Activated naive CD8-positive, alpha-beta T cell treated with anti-CD3 and anti-CD28 coated beads, Interleukin-2, amount 50 U/mL, for 24 hours (primary cell): ENCODE data around the gene RPS21.
"Not testable (repeated sequence)": the region's sequence is repeated elsewhere in the genome, so short reads cannot be mapped to it uniquely, and the experiment has no call there.

Experiments used
- ATAC-seq: fragments of 150-1000 bp; cut with Tn5 transposase; one replicate; pipeline ENCODE4 v1.10.0; 2021
- DNase-seq: peaks from one replicate; pipeline ENCODE4 v3.0.0; 2021
- H3K27ac Mint-ChIP-seq: one replicate; pipeline ENCODE4 v1.8.0; 2021; ENCODE audit warnings: mild to moderate bottlenecking, mixed read lengths
- H3K27me3 Mint-ChIP-seq: one replicate; pipeline ENCODE4 v1.8.0; 2021; ENCODE audit warnings: mixed read lengths
- H3K36me3 Mint-ChIP-seq: one replicate; pipeline ENCODE4 v1.8.0; 2021; ENCODE audit warnings: low read depth, mixed read lengths
- H3K4me1 Mint-ChIP-seq: one replicate; pipeline ENCODE4 v1.8.0; 2021; ENCODE audit warnings: mixed read lengths
- H3K4me3 Mint-ChIP-seq: one replicate; pipeline ENCODE4 v1.8.0; 2021; ENCODE audit warnings: mild to moderate bottlenecking, moderate library complexity, mixed read lengths
- H3K9me3 Mint-ChIP-seq: one replicate; pipeline ENCODE4 v1.8.0; 2021; ENCODE audit warnings: mixed read lengths

Gene RPS21

GRCh38 chr20:62421716-62421990, 34.8 kb downstream of the RPS21 start:
- ATAC-seq = no peak
- no peaks in the 10 kb centered on the region for H3K4me1 Mint-ChIP-seq
- no peaks in the 10 kb centered on the region for H3K36me3 Mint-ChIP-seq
- no peak for DNase-seq
- no peak overlapping the region for H3K4me3 Mint-ChIP-seq
- H3K27ac Mint-ChIP-seq = no peak overlapping the region
- H3K9me3 Mint-ChIP-seq = no peaks in the 10 kb centered on the region
- no peaks in the 10 kb centered on the region for H3K27me3 Mint-ChIP-seq

GRCh38 chr20:62422636-62423325, 35.9 kb downstream of the RPS21 start:
- no peaks in the 10 kb centered on the region for H3K27me3 Mint-ChIP-seq
- no peak overlapping the region for H3K27ac Mint-ChIP-seq
- H3K4me3 Mint-ChIP-seq = no peak overlapping the region
- no peaks in the 10 kb centered on the region for H3K4me1 Mint-ChIP-seq
- H3K36me3 Mint-ChIP-seq = no peaks in the 10 kb centered on the region
- no peak for DNase-seq
- ATAC-seq = no peak
- no peaks in the 10 kb centered on the region for H3K9me3 Mint-ChIP-seq

GRCh38 chr20:62423326-62423706, 36.4 kb downstream of the RPS21 start:
- no peak for ATAC-seq
- no peaks in the 10 kb centered on the region for H3K9me3 Mint-ChIP-seq
- H3K36me3 Mint-ChIP-seq = no peaks in the 10 kb centered on the region
- H3K27ac Mint-ChIP-seq = no peak overlapping the region
- H3K27me3 Mint-ChIP-seq = no peaks in the 10 kb centered on the region
- DNase-seq = no peak
- no peaks in the 10 kb centered on the region for H3K4me1 Mint-ChIP-seq
- H3K4me3 Mint-ChIP-seq = no peak overlapping the region

- no peak for ATAC-seq
- Mint-ChIP-seq H3K27me3 (peaks cover 3% of the 10 kb centered on the region), H3K4me1 (no peaks in the 10 kb centered on the region), H3K9me3 (no peaks in the 10 kb centered on the region), H3K36me3 (no peaks in the 10 kb centered on the region), H3K4me3 (no peak overlapping the region), H3K27ac (no peak overlapping the region)
- DNase-seq = no peak
Observed at GRCh38 chr20:62424249-62425107, 37.6 kb downstream of the RPS21 start.

GRCh38 chr20:62425281-62426058, 38.6 kb downstream of the RPS21 start:
- no peak for DNase-seq
- Mint-ChIP-seq H3K36me3 (no peaks in the 10 kb centered on the region), H3K27me3 (peaks cover 3% of the 10 kb centered on the region), H3K27ac (no peak overlapping the region), H3K9me3 (no peaks in the 10 kb centered on the region), H3K4me1 (no peaks in the 10 kb centered on the region), H3K4me3 (no peak overlapping the region)
- ATAC-seq = no peak

GRCh38 chr20:62426059-62426348, 39.1 kb downstream of the RPS21 start:
- not testable (repeated sequence) for H3K27me3 Mint-ChIP-seq, H3K27ac Mint-ChIP-seq, H3K9me3 Mint-ChIP-seq, DNase-seq, ATAC-seq, H3K4me3 Mint-ChIP-seq, H3K36me3 Mint-ChIP-seq, H3K4me1 Mint-ChIP-seq

GRCh38 chr20:62426699-62427131, 39.8 kb downstream of the RPS21 start:
- Mint-ChIP-seq H3K36me3 (no peaks in the 10 kb centered on the region), H3K9me3 (no peaks in the 10 kb centered on the region), H3K4me1 (no peaks in the 10 kb centered on the region), H3K27me3 (peaks cover 3% of the 10 kb centered on the region), H3K27ac (no peak overlapping the region), H3K4me3 (no peak overlapping the region)
- ATAC-seq (no peak), DNase-seq (no peak)

- no peaks in the 10 kb centered on the region for H3K9me3 Mint-ChIP-seq
- peaks cover 3% of the 10 kb centered on the region for H3K27me3 Mint-ChIP-seq
- ATAC-seq = no peak
Observed at GRCh38 chr20:62427172-62428001, 40.5 kb downstream of the RPS21 start, which contains the start of gene RBBP8NL. RBBP8NL (minus strand) TSS chr20:62427539; CDS start chr20:62419647, 7,892 bp downstream.

GRCh38 chr20:62428002-62428372, 41.1 kb downstream of the RPS21 start:
- Mint-ChIP-seq H3K36me3 (no peaks in the 10 kb centered on the region), H3K4me1 (no peaks in the 10 kb centered on the region), H3K27me3 (peaks cover 4% of the 10 kb centered on the region), H3K27ac (no peak overlapping the region), H3K4me3 (no peak overlapping the region), H3K9me3 (no peaks in the 10 kb centered on the region)
- DNase-seq (no peak), ATAC-seq (no peak)

More at GRCh38 chr20:62427172-62428001, 40.5 kb downstream of the RPS21 start, which contains the start of gene RBBP8NL:
- H3K4me3 Mint-ChIP-seq = no peak within 1 kb of the TSS
- no peaks in the 10 kb centered on the region for H3K4me1 Mint-ChIP-seq
- no peak within 1 kb of the TSS for H3K27ac Mint-ChIP-seq
- H3K36me3 Mint-ChIP-seq = no peaks in the 10 kb centered on the region
- DNase-seq = no peak

GRCh38 chr20:62428396-62429295, 41.7 kb downstream of the RPS21 start:
- ATAC-seq (no peak), DNase-seq (no peak)
- Mint-ChIP-seq H3K27ac (no peak overlapping the region), H3K27me3 (peaks cover 5% of the 10 kb centered on the region), H3K9me3 (no peaks in the 10 kb centered on the region), H3K4me3 (no peak overlapping the region), H3K4me1 (no peaks in the 10 kb centered on the region), H3K36me3 (no peaks in the 10 kb centered on the region)

GRCh38 chr20:62429455-62430310, 42.8 kb downstream of the RPS21 start:
- Mint-ChIP-seq H3K9me3 (no peaks in the 10 kb centered on the region), H3K4me3 (no peak overlapping the region)

GRCh38 chr20:62430311-62430853, 43.5 kb downstream of the RPS21 start:
- no peak overlapping the region for H3K4me3 Mint-ChIP-seq
- no peaks in the 10 kb centered on the region for H3K9me3 Mint-ChIP-seq
- H3K4me1 Mint-ChIP-seq = no peaks in the 10 kb centered on the region
- no peak overlapping the region for H3K27ac Mint-ChIP-seq
- DNase-seq = no peak
- H3K36me3 Mint-ChIP-seq = no peaks in the 10 kb centered on the region
- H3K27me3 Mint-ChIP-seq = peaks cover 21% of the 10 kb centered on the region
- no peak for ATAC-seq

More at GRCh38 chr20:62429455-62430310, 42.8 kb downstream of the RPS21 start:
- ATAC-seq (no peak), DNase-seq (no peak)
- Mint-ChIP-seq H3K27ac (no peak overlapping the region), H3K27me3 (peaks cover 15% of the 10 kb centered on the region), H3K4me1 (no peaks in the 10 kb centered on the region), H3K36me3 (no peaks in the 10 kb centered on the region)
